SH-SY5Y (cell line): ENCODE data around the gene TEX44.
A peak's percentile ranks its signal among the peaks of the same experiment; 100 is the strongest.

Source experiments
- GATA2 ChIP-seq: IDR thresholded peaks from 2 replicates; pipeline ENCODE4 v1.6.1; 2011; ENCODE audit warnings: mild to moderate bottlenecking, low read depth, low read length
- GATA3 ChIP-seq: IDR thresholded peaks from 2 replicates; pipeline ENCODE4 v1.6.1; 2011; ENCODE audit warnings: low read depth, mild to moderate bottlenecking, low read length, moderate library complexity

The TEX44 gene

GRCh38 chr2:231565887-231566594, 26.6 kb upstream of the TEX44 start:
- TF ChIP-seq GATA3 (no peak), GATA2 (peak; percentile 70)

- TF ChIP-seq GATA2 (no peak), GATA3 (no peak)
Observed at GRCh38 chr2:231567159-231567558, 25.5 kb upstream of the TEX44 start.

- TF ChIP-seq GATA3: no peak
- no peak for TF ChIP-seq GATA2
Observed at GRCh38 chr2:231568098-231568784, 24.4 kb upstream of the TEX44 start.

- no peak for TF ChIP-seq GATA3
- no peak for TF ChIP-seq GATA2
Observed at GRCh38 chr2:231568785-231569435, 23.8 kb upstream of the TEX44 start.

GRCh38 chr2:231571661-231572191, 20.9 kb upstream of the TEX44 start:
- TF ChIP-seq GATA2: no peak
- no peak for TF ChIP-seq GATA3

GRCh38 chr2:231573096-231573495, 19.6 kb upstream of the TEX44 start:
- TF ChIP-seq GATA3: no peak
- TF ChIP-seq GATA2: no peak

- TF ChIP-seq GATA2 (no peak), GATA3 (no peak)
Observed at GRCh38 chr2:231573698-231574421, 18.8 kb upstream of the TEX44 start.

GRCh38 chr2:231575612-231576256, 16.9 kb upstream of the TEX44 start:
- TF ChIP-seq GATA3 (no peak), GATA2 (no peak)

- TF ChIP-seq GATA2 (no peak), GATA3 (no peak)
Observed at GRCh38 chr2:231576465-231576864, 16.2 kb upstream of the TEX44 start.

- TF ChIP-seq GATA2 (no peak), GATA3 (no peak)
Observed at GRCh38 chr2:231579560-231579959, 13.1 kb upstream of the TEX44 start.

- TF ChIP-seq GATA3 (no peak), GATA2 (no peak)
Observed at GRCh38 chr2:231581328-231581727, 11.3 kb upstream of the TEX44 start.

- no peak for TF ChIP-seq GATA3
- TF ChIP-seq GATA2: no peak
Observed at GRCh38 chr2:231583982-231584381, 8.7 kb upstream of the TEX44 start.

- no peak for TF ChIP-seq GATA2
- no peak for TF ChIP-seq GATA3
Observed at GRCh38 chr2:231589656-231590055, 3.0 kb upstream of the TEX44 start.
